HCEC 1CT (cell line): ENCODE data around the gene EEF1AKMT3.
A peak's percentile ranks its signal among the peaks of the same experiment; 100 is the strongest.
"Not testable (repeated sequence)": the region's sequence is repeated elsewhere in the genome, so short reads cannot be mapped to it uniquely, and the experiment has no call there.

Source experiments
- DNase-seq: peaks from one replicate; pipeline ENCODE4 v3.0.0-alpha.2; 2017

EEF1AKMT3 gene

DNA sequence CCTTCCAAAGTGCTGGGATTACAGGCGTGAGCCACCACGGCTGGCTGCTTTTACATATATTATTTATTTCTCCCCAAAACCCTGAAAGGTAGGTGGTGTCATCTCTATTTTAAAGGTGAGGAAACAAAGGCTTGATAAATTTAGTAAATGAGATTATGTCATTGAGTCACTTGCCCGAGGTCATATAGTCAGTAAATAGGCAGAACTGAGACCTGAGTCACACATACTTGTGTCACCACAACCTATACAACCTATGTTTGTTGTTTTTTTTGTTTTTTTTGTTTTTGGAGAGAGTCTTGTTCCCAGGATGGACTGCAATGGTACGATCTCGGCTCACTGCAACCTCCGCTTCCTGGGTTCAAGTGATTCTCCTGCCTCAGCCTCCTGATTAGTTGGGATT is 22.9 kb downstream of the EEF1AKMT3 start:
- no peak for DNase-seq

DNA sequence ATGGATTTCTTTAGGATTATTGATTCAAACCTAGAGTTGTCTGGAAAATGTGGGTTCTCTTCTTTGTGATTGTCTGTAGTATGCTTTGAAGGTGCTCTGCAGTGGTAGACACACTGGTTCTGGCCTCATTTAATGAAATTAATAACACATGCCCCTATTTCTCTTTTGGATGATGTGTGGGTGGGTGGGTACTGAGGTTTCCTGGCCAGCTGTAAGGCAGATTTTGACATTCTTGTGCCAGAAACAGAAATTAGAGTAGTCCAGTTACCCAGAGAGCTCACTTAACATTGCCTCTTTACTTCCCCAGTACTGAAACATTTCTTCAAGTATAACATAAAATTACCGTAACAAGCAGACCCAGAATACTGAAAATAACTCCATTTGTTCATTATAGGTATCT is 24.6 kb downstream of the EEF1AKMT3 start:
- no peak for DNase-seq

DNA sequence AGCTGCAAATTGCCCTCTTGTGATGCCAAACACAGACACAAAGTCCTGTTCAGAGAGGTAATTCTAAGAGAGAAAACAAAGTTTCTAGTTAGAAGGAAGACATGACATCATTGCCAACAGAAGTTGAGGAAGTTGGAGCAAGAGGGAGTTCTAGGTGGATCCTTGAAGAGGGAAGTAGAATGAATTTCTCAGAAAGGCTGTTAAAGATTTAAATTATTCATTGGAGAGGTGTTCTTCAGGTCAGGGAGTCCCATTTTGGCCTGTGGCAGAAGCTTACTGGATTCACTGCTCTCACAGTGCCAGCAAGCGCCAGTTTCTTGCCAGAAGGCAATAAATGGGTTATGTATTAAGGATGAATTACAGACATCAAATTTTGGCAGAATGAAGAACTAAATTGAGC is 25.5 kb downstream of the EEF1AKMT3 start:
- DNase-seq = no peak

DNA sequence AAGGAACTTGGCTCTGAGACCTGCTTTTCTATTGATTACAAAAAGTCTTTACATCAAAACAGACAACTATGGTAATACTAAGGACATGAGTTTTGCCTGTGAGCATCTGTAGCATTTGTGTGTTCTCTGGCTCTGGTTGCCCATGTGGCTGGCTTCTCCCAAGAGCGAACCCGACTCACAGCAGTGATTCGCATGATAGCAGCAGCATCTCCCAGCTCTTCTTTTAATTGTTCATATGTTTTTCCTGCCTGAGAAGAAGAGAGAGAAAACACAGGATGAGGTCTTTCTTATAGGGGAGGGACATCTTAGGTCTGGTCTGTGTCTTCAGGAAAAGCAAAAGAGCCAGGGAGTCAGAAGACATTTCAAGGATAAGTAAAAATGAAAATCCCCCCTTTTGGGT is 28.6 kb downstream of the EEF1AKMT3 start:
- DNase-seq = no peak

DNA sequence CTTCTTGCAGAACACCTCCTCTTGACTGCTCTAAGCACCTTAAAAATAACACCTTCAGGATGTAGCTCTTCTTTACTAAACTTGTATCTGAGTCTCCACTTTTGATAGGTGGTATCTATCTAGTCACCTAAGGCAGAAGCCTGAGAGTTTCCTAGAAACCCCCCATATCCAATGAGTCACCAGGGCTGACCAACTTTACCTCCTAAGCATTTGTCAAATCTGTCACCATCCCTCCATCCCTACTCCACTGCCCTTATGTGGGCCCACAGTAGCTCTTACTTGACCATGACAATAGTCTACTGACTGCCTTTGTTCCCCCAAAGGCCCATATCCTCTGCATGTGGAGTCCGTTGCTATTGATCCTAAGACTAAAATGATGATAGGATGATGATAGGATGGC is 30.2 kb downstream of the EEF1AKMT3 start:
- DNase-seq = no peak

DNA sequence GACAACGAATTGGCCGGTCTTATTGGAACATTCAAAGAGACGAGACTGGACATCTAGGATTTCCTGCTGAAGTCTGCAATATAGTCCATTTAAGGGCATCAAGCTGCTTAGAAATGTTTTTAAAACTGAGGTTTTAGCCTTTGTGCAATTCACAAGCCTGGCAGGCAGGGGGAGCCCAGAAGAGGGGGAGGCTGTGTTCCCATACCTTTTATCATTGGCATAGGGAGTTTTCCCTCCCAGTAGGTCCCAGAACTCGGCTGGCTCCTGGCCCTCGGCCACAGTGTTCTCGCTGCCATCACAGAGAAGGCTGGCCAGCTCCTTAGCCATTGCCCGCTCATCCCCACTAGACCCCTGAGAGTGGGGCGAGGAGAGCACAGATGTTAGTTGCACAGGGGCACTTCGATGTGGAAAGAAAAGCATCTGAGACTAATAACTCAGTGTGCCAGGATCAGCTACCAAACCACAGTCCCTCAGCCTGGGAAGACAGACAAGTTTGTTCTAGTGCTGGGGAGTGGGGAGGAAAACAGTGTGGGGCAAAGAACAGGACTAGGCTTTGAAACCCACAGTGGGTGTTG is 31.0 kb downstream of the EEF1AKMT3 start:
- DNase-seq = peak; percentile 58

DNA sequence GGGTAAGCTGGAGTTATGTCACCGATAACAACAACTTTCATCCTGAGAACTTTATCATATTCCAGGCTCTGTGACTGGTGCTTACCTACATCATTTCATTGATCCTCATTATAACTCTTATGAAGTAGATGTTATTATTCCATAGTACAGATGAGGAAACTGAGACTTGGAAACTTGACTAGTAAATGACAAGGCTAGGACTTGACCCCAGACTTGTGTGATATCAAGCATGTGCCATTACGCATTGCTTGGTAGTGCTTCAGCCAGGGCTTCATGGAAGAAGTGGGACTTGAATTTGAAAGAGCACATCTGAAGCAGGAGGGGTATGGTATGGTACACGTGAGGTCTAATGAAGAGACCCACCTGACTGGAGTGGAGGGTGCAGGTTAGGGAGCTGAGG is 34.3 kb downstream of the EEF1AKMT3 start:
- DNase-seq = no peak

DNA sequence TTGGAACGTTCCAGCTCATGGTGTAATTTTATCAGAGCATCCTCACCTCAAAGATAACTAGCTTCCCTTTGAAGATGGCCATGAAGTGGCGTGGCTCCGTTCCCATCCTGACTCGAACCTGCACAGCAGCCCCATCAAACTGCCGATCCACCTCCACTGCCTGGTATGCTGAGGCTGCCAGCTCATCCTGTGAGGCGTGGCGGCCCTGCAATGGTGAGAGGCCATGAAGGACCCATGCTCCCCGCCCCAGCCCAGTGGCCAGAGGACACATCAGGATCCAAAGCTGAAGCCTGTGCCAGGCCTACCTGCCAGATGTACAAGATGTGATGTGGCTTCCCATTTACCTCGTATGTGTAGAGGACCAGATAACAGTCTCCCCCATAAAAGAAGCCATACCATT is 34.9 kb downstream of the EEF1AKMT3 start:
- DNase-seq = no peak

DNA sequence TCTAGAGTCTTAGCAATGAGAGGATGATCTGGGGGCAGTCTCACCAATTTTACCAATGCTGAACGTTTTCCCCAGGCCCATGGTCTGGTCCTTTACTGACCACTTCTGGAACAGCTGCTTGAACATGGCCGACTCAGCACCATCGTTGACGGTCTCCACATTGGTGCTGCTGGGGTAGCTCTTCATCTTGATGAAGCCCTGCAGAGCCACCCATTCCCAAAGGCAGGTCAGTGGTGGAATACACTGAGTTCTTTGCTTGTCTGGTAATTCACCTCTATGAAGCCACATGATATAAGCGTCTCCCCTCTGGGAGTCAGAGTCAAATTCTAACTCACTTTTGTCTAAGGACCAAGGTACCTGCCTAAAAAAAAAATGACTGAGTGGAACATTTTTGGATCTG is 35.9 kb downstream of the EEF1AKMT3 start:
- no peak for DNase-seq

DNA sequence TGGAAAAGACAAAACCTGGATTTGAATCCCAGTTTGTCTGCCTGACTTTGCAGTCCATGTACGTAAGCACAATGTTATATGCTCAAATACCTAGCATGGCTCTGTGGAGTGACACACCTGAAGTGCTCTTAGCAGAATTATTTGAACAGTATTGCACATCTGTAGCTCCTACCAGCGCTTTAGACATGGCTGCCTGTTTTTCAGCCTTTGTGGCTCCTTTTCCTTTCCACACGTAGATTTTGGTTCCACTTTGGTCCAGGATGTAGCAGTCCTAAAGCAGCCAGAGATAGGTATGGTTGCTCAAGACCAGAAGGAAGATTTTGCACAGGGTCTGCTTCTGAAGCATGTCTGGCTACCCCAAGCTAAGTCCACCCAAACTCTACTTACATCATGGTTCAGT is 37.0 kb downstream of the EEF1AKMT3 start:
- DNase-seq = no peak

DNA sequence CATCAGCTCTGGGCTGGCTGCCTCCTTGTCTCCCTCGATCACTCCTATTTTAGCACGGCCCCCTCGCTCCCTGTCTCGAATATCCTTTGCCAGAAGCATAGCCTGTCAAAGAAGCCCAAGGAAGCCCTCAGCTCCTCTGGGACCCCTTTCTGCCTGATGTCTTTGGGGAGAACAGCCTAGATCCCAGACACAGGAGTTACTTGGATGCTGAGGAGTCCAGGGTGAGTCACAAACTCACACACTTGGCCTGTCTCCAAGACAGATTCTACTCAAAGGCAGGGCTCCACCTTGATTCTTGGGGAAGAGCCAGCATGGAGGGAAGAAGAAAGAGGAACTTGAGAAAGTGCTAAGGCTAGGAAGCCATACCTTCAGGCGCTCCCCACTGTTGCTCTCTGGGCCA is 38.0 kb downstream of the EEF1AKMT3 start:
- peak; percentile 34 for DNase-seq

DNA sequence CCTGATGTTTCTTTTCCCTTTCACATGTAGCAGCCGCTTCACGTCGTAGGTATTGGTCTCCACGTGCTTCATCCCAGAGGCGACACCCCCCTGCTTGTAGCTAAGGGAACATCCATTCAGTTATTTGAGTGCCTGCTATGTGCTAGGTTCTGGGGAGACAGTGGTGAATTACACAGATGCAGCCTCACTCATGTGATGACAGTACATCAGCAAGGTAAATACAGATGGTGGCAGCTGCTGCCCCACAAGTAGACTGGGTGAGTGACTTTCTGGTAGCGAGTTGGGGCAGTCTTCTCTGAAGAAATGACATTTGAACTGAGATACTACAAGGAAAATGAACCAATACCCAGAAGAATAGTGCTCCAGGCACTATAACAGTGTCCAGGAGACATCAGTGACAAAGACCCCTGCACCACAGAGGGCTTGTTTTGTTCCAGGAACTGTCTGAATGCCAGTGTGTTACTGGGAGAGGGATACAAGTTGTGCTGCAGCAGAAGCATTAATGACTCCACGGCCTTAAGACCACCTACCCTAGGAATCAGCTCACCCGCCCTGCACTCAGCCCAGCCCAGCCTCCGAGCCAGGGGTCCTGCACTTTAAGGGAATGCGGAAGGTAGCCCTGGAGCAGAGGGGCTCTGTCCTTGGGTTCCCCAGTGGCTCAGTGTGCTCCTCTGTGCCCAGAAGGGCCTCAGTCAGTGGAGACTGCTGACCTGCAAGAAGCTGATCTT is 38.8 kb downstream of the EEF1AKMT3 start:
- no peak for DNase-seq

DNA sequence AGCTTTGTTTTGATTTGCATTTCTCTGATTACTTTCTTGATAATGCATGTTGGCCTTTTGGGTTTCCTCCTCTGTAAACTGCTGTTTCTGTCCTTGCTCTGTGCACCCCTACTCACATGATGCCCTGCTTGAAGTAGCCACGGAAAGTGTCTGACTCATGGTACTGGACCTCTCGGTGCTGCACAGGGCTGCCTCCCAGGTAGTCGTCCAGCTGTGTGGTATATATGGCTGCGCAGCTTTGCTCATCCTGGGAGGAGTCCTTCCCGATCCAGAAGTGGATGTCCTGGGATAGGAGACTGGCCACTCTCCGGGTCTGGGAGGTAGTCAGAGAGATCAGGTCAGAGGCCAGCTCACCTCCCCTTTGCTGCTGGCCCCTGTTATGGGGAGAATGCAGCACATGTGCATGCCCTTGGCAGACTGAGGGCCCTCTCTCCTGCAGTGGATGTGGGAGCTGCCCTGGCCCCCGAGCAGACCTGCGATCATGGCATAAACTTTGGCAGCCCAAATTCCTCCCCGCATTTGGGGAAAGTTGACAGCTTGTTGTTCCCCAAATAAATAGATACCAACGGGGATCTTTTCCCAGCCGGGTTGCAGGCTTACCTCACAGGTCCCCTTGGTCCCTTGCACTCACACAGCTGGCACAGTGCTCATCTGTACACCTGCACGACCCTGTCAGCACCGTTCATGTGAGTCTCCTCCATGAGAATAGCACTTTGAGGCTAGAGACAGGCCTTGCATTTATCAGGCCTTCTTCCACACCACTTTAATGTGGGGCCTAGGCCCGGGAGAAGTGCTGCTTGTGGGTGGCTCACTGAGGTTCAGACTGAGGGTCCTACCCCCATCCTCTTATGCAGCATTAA is 40.9 kb downstream of the EEF1AKMT3 start:
- DNase-seq = no peak

DNA sequence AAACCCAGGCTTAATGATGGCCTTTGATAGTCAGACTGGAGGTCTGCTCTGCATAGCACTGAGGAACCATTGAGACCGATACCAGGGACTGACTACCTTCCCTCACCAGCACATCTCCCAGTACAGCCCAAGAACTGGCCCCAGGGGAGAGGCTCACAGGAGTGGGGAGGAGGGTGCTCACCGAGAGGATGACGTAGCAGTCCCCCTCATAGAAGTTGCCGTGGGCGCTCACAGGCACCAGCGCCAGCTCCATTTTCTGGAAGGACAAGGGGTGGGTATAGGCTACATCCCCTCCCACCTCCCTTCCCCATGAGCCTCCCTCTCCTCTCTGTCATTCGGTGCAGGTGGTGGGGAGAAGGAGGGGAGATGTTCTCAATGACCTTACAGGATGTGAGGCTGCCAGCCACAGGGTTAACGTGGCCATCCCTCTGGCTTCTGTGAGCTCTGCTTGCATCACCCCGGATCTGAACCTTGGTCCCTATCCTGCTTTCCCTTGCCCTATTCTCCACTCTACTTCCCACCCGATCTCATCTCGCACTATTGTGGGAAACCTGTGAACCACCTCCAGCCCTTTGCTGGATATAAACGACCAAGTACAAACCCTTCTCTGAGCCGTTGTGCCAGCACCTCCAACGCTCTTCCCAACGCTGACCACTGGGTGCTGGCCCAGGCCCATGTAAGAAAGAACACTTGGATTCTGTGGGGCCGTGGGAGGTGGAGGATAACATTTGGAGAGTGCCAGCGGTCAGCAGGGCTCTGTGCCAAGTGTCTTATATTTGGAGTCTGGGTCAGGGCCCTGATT is 41.8 kb downstream of the EEF1AKMT3 start:
- DNase-seq = no peak

DNA sequence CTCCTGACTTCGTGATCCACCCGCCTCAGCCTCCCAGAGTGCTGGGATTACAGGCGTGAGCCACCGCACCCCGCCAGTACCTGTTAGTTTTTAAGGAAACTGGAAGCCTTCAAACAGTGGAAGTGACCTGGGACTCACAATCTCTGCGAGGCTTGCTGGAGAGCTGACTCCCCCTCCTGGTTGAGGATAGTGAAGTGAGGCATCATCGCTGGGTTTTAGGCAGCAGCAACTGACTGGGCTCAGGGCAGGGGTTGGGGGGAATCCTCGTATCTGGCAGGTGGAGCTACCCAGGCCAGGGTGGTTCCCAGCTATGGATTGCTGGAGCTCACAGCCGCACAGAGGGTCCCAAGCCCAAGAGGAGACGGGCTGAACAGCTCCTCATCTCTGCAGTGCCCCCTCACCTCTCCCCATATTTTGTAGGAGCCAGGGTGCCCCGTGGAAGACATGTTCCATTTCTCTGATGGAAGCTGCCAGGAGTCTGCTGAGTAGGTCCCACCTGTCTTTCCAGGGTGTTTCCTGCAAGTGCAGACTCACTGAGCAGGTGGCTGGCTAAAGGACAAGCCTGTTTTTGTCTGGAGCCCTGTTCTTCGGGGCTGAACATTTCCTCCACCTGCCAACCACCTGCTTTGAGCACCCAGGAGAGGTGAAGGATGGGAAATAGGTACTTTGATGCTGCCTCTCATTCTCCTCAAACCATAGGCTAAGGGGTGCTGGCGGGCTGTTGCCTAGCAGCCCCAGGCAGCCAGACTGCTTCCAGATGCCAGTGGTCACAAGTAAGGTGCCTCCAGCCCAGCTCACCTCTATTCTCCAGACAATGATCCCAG is 43.0 kb downstream of the EEF1AKMT3 start:
- no peak for DNase-seq

DNA sequence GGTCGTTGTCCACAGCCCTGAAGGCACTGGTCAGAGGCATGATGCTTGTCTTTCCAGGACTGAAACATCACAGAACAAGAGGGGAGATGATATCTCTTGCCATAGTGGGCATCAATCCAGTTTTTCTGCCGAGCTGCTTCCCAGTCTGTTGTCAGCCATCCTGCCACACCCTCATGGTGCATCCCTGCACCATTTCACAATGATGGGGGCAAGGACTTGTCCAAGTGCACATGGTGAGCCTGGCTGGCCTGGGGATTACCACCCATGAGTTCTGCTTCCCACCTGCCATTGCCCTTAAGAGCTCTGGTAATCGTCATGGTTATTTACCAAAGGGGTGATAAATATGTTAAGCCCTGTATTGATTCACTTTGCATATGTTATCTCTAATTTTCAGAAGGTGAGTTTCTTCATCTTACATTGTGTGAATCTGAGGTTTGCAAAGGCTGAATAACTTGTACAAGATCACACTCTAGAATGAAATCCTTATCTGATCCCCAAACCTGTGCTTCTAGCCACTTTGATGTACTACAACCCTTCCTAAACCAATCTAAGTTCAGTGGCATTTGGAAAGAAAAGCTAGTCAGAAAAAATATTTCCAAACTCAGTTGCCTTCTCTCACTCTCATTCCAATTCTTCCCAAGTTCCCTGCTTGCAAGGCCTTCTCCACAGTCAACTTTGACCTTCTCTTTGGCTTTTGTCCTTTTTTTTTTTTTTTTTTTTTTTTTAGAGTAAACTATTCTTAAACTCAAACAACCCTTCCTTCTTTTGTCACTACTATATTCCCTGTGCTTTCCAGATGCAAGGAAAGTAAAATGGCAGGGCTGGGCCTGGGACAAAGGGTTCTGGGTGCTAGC is 43.8 kb downstream of the EEF1AKMT3 start:
- no peak for DNase-seq

DNA sequence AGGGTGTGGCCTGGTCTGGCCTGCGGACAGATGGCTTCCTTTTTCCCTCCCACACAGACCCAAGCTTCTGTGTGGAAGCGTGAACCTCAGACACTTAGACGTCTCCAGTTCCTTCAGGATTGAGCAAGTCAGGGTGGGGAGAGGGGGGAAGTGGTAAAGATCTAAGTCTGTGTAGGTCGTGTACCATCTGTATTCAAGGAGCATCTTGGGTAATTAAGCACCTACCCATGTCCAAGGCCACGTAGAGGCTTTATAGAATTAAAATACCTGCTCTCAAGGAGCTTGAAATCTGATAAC is 44.4 kb downstream of the EEF1AKMT3 start:
- no peak for DNase-seq

DNA sequence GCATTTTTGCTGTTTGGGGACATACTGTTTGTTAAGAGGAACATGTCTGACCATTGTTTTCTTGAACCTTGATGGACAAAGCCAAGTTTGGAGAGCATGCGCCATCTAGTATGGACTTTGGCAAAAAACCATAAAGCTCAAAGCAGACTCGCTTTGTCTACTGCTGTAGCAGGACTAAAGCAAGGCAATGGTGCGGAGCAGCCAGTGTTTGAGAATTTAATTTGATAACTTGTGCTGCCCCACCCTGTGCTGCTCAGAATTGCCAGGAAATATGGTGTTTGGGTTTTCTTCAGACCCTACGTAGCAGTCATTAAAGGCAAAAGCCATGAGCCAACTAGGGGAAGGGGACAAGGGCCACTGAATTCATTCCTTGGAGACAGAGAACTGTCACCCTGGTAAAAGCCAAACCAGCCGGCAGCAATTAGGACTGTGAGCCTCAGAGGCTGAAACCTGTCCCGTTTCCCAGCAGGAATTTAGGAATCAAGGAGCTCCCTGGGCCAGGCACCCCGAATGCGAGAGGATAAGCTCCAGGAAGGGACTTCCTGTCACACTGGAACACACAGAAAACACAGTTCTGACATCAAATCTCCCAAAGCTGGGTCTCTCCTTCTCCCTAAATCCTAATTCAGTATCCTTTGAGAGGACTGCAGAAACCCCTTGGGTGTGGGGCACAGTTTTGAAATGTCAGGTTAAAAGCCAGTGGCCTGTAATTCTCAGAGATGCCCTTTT is 45.0 kb downstream of the EEF1AKMT3 start:
- no peak for DNase-seq

DNA sequence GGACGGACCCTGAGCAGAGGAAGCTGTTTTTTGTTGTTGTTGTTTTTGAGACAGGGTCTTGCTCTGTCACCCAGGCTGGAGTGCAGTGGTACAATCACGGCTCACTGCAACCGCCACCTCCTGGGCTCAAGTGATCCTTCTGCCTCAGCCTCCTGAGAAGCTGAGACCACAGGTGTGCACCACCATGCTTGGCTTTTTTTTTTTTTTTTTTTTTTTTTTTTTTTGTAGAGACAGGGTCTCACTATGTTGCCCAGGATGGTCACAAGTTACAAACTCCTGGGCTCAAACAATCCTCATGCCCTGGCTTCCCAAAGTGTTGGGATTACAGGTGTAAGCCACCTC is 45.5 kb downstream of the EEF1AKMT3 start:
- not testable (repeated sequence) for DNase-seq

DNA sequence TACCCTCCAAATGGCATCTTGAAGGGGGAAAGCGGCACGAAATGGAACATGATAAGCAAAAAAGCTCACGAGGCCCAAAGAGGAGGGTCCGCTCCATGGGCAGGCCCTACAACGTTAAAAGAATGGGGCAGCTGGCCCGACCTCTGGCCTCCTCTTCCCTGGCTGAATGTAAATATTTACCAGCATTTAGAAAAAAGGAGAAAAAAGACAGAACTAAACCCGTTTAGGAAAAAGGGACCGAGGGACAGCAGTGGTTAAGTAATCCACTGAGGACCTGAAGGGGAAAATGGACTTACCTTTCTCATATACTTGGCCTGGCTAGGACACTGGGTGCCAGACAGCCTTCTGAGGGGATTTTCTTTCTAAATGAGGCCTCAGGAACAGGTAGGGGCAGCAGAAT is 47.7 kb downstream of the EEF1AKMT3 start:
- not testable (repeated sequence) for DNase-seq

DNA sequence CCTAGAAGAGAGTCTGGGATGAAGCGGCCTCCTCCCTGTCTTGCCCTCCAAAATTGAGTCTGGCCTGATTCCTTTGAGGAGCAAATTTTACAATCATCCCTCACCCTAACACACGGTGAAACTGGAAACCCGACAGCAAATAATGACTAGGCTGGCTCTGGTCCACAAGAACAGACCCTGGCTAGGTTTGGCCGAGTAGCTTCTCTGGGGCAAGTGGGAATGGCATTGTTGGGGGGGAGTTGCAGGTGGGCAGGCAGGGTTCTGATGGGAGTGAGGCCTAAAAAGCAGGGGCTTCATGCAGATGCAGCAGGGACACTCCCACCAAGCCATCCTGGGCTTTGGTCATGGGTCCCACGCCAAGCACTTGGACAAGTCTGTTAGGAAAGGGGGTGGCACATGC is 48.6 kb downstream of the EEF1AKMT3 start:
- DNase-seq = not testable (repeated sequence)
